HepG2 (cell line): ENCODE results near the gene STIMATE. TPM values are rescaled to one million over a fixed set of nuclear protein-coding genes. Genes with fewer than 3 reads are reported as not detected.

Experiments used
- ATAC-seq: fragments of 200-7000 bp; cut with Tn5 transposase; 3 replicates; pipeline ENCODE4 v1.9.1; 2020; ENCODE audit warnings: mild to moderate bottlenecking, moderate library complexity
- BruUV-seq: library from RNA; stranded (reverse); fragments of 400-500 nt; replicated peaks from 2 replicates; lab custom pipeline; 2021; lab: Mats Ljungman, UMichigan
- CTCF ChIA-PET: fragments of 300-600 bp; formaldehyde crosslinking; extraction: SDS; loops from one replicate; lab custom pipeline; 2021; ENCODE audit warnings: low total read pairs, inconsistent platforms, low intra/inter-chr PET ratio; lab: Yijun Ruan, JAX
- POLR2A ChIA-PET: fragments of 350-600 bp; sonication (Branson Sonifier 250); formaldehyde crosslinking; loops from one replicate; lab custom pipeline; 2020; ENCODE audit warnings: antibody characterized with exemption, inconsistent platforms; lab: Yijun Ruan, JAX
- DNase-seq: peaks from one replicate; pipeline ENCODE4 v3.0.0-alpha.2; 2015; ENCODE audit warnings: low spot score
- FAIRE-seq: peaks from 3 replicates; lab custom pipeline; 2011; peaks lifted over from hg19 to GRCh38; lab: Jason Lieb, UNC
- H2AFZ ChIP-seq: one replicate; pipeline ENCODE4 v1.6.1; 2011; ENCODE audit warnings: low read length, inconsistent platforms
- H3K27ac ChIP-seq: fragments of 300-600 bp; 3 replicates; pipeline ENCODE4 v1.8.0; 2011; ENCODE audit warnings: mixed run types, mild to moderate bottlenecking, mixed read lengths, low read length, inconsistent platforms; ENCODE audit not compliant: insufficient read depth; ENCODE audit errors: extremely low read length
- H3K27me3 ChIP-seq, 2 experiments: fragments of 200-600 bp in 1 of 2; 2 replicates in 1 of 2; 3 replicates in 1 of 2; pipeline versions ENCODE4 v1.6.0 to v1.8.0; 2011; ENCODE audit warnings: low read length in 2 of 2, mild to moderate bottlenecking in 2 of 2, moderate library complexity in 2 of 2, inconsistent platforms in 1 of 2; ENCODE audit not compliant: insufficient read depth in 2 of 2, control insufficient read depth in 1 of 2
- H3K36me3 ChIP-seq, 2 experiments: fragments of 200-600 bp in 1 of 2; replicated peaks in 1 of 2; 2 replicates in 1 of 2; 3 replicates in 1 of 2; pipeline versions ENCODE4 v1.5.1 to v1.8.0; 2011; ENCODE audit warnings: low read length in 2 of 2, inconsistent platforms in 1 of 2; ENCODE audit not compliant: insufficient read depth in 2 of 2, control insufficient read depth in 1 of 2
- H3K4me1 ChIP-seq: 2 replicates; pipeline ENCODE4 v1.5.1; 2012; ENCODE audit warnings: low read length, inconsistent platforms; ENCODE audit not compliant: insufficient read depth
- H3K4me2 ChIP-seq: 2 replicates; pipeline ENCODE4 v1.6.0; 2011; ENCODE audit warnings: low read depth, low read length, inconsistent platforms
- H3K4me3 ChIP-seq, 3 experiments: fragments of 200-600 bp in 1 of 3; sonication (generic), shearing (Covaris generic) in 1 of 3; replicated peaks in 1 of 3; 2 replicates each; pipeline ENCODE4 v1.5.1; 2011 to 2016; ENCODE audit warnings: low read length in 3 of 3, inconsistent platforms in 2 of 3, low read depth in 2 of 3, mild to moderate bottlenecking in 2 of 3, control low read depth in 1 of 3, mixed read lengths in 1 of 3; ENCODE audit not compliant: insufficient read depth in 1 of 3
- H3K79me2 ChIP-seq: one replicate; pipeline ENCODE4 v1.6.1; 2011; ENCODE audit warnings: low read length, inconsistent platforms; ENCODE audit not compliant: insufficient read depth
- H3K9ac ChIP-seq: 2 replicates; pipeline ENCODE4 v1.6.0; 2011; ENCODE audit warnings: mild to moderate bottlenecking, low read depth, low read length, inconsistent platforms; ENCODE audit not compliant: insufficient read depth
- H3K9me3 ChIP-seq: 2 replicates; pipeline ENCODE4 v1.5.1; 2012; ENCODE audit warnings: mild to moderate bottlenecking, low read length
- H4K20me1 ChIP-seq: 2 replicates; pipeline ENCODE4 v1.6.0; 2011; ENCODE audit warnings: inconsistent platforms, mild to moderate bottlenecking, low read length, moderate library complexity; ENCODE audit not compliant: insufficient read depth
- ATRX ChIP-seq: sonication (generic); formaldehyde crosslinking; IDR thresholded peaks from 2 replicates; pipeline ENCODE4 v1.4.0; 2020; ENCODE audit warnings: missing genetic modification reagents, borderline replicate concordance
- FOXK2 ChIP-seq: fragments of 450-650 bp; IDR thresholded peaks from 2 replicates; pipeline ENCODE4 v1.6.1; 2016
- HDAC1 ChIP-seq: sonication (generic); formaldehyde crosslinking; IDR thresholded peaks from 2 replicates; pipeline ENCODE4 v1.5.1; 2020; ENCODE audit warnings: mild to moderate bottlenecking, missing genetic modification reagents
- IRX3 ChIP-seq: sonication (generic); formaldehyde crosslinking; IDR thresholded peaks from 2 replicates; pipeline ENCODE4 v1.8.1; 2023; ENCODE audit warnings: mild to moderate bottlenecking, low read depth, missing genetic modification reagents, borderline replicate concordance
- NFE2L2 ChIP-seq: fragments of 150-350 bp; IDR thresholded peaks from 2 replicates; pipeline ENCODE4 v1.6.1; 2014; ENCODE audit warnings: low read length
- PHB2 ChIP-seq: fragments of 450-650 bp; IDR thresholded peaks from 2 replicates; pipeline ENCODE4 v1.6.1; 2018; ENCODE audit not compliant: partially characterized antibody
- PITX1 ChIP-seq: sonication (generic); formaldehyde crosslinking; IDR thresholded peaks from 2 replicates; pipeline ENCODE4 v1.5.1; 2020; ENCODE audit warnings: mild to moderate bottlenecking, missing genetic modification reagents
- SIN3B ChIP-seq: fragments of 150-350 bp; IDR thresholded peaks from 2 replicates; pipeline ENCODE4 v1.6.1; 2014; ENCODE audit warnings: low read length
- SPEN ChIP-seq: sonication (generic); formaldehyde crosslinking; IDR thresholded peaks from 2 replicates; pipeline ENCODE4 v1.5.1; 2020; ENCODE audit warnings: low read depth, mild to moderate bottlenecking, missing genetic modification reagents
- ZNF607 ChIP-seq: sonication (generic); formaldehyde crosslinking; IDR thresholded peaks from 2 replicates; pipeline ENCODE4 v1.5.1; 2020; ENCODE audit warnings: missing genetic modification reagents, mild to moderate bottlenecking, borderline replicate concordance
- ZNF75D ChIP-seq: sonication (generic); formaldehyde crosslinking; IDR thresholded peaks from 2 replicates; pipeline ENCODE4 v1.8.1; 2023; ENCODE audit warnings: missing genetic modification reagents, mild to moderate bottlenecking, borderline replicate concordance
- WGBS: methylation state at CpG from one replicate; pipeline ENCODE4 v1.1.6; 2017; ENCODE audit warnings: low lambda C conversion rate; 5-methylcytosine and 5-hydroxymethylcytosine counted together
- in situ Hi-C: cut with HindIII; loops from 2 replicates; pipeline ENCODE4 v1.10.0; 2017; ENCODE audit warnings: low pct_unique_long_range_greater_than_20kb; ENCODE audit not compliant: extremely low pct_ligation_motif_present
- intact Hi-C: fragments of 100-400 bp; cut with micrococcal nuclease; formaldehyde crosslinking; loops from one replicate; pipeline ENCODE4 v1.10.0; 2022; ENCODE audit not compliant: unreplicated experiment
- polyA plus RNA-seq, 8 experiments: library from polyadenylated mRNA; depleted of rRNA in 3 of 8; stranded (reverse) in 7 of 8; unstranded in 1 of 8; fragments of >200 nt; fragmentation: Illumina TruSeq in 4 of 8; extraction: Trizol in 4 of 8; gene quantifications; 2 replicates each; pipeline versions ENCODE4 v1.2.1 to v1.2.3, GENCODE V29; 2011 to 2016; ENCODE audit warnings: low read depth in 4 of 8, missing spikeins in 1 of 8, mixed read lengths in 1 of 8; ENCODE audit not compliant: insufficient read depth in 1 of 8
- total RNA-seq, 5 experiments: library from RNA; depleted of rRNA; stranded (reverse); fragments of >200 nt; fragmentation: Illumina TruSeq; extraction: Trizol; gene quantifications; 2 replicates each; pipeline ENCODE4 v1.2.3, GENCODE V29; 2016; ENCODE audit warnings: low read depth in 1 of 5
- TF ChIP-seq, protein P1 (sequence below): sonication (generic); formaldehyde crosslinking; IDR thresholded peaks from 2 replicates; pipeline ENCODE4 v1.4.0; 2020; ENCODE audit warnings: missing genetic modification reagents, borderline replicate concordance

STIMATE gene
- total and polyA plus RNA-seq, 2 of the 13 experiments (the other 11 are each of a cell fraction or from before 2014, with no cell fraction given): 5.7 to 11.7 TPM

DNA sequence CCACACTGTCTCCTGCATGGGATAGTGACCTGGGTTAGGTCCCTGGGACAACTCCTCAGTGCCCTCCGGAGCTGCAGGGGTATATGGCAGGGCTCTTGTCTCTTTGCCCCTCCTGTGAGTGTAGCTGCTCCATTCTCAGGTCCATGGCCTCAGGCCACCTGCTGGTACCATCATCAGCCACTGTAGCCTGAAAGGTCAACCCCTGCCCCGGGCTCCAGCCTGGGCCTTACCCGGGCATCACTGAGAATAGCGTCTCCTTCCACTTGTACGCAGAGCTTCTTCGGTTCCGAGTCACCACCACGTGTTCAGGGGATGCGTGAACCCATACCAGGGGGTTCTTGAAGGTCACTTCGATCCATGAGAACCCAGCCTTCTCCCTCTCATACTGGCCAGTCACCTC, 80.7 kb downstream of the STIMATE start:
- H3K9ac ChIP-seq: no peak overlapping the region
- no peaks in the 10 kb centered on the region for H3K27me3 ChIP-seq
- H3K27ac ChIP-seq: no peak overlapping the region
- DNase-seq (no peak), ATAC-seq (0 out of 3 replicates have a peak, but pooled peaks have one; percentile 1), FAIRE-seq (no peak)
- no peaks in the 10 kb centered on the region for H3K36me3 ChIP-seq
- no peaks in the 10 kb centered on the region for H4K20me1 ChIP-seq
- H3K4me1 ChIP-seq: peaks cover 64% of the 10 kb centered on the region
- ChIA-PET CTCF (no interaction called here), POLR2A (interaction anchor here (1.2 to 1.5 kb wide), 3 partner anchors 12 to 112 kb away, joined by 3 to 4 read pairs (median 4); no protein-coding TSS in a partner anchor)
- H3K79me2 ChIP-seq: no peaks in the 10 kb centered on the region
- H3K4me2 ChIP-seq: no peak overlapping the region
- in situ Hi-C loops (no loop called here), intact Hi-C loops (no loop called here)
- no peak overlapping the region for H2AFZ ChIP-seq
- no peak for TF ChIP-seq HDAC1 (CRISPR knock-in tag)
- TF ChIP-seq, protein P1, sequence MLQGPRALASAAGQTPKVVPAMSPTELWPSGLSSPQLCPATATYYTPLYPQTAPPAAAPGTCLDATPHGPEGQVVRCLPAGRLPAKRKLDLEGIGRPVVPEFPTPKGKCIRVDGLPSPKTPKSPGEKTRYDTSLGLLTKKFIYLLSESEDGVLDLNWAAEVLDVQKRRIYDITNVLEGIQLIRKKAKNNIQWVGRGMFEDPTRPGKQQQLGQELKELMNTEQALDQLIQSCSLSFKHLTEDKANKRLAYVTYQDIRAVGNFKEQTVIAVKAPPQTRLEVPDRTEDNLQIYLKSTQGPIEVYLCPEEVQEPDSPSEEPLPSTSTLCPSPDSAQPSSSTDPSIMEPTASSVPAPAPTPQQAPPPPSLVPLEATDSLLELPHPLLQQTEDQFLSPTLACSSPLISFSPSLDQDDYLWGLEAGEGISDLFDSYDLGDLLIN: no peak
- TF ChIP-seq PHB2: no peak
- no peak overlapping the region for H3K4me3 ChIP-seq
- WGBS: 83% methylated on average over 3 of the region's 10 CpGs
- no TSS peak for BruUV-seq
- no peaks in the 10 kb centered on the region for H3K9me3 ChIP-seq

DNA sequence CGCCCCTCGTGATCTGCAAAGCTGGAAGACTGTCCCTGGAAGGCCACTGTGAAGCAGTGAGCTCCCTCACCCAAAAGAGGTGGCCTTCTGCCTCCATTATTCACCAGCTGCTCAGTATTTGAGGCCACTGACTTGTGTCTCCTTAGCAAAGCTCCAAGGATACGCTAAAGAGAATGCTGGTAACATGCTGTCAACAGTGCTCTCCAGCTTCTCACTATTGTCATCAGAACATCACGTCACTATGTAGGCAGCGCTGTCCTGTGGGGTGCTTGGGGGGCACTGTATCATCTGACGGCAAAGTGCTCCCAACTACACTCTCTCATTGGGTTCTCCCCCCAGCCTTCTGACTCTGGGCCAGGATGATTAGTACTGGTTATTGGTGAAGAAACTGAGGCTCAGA, 81.1 kb downstream of the STIMATE start:
- H4K20me1 ChIP-seq: no peaks in the 10 kb centered on the region
- H3K36me3 ChIP-seq: no peaks in the 10 kb centered on the region
- whole genome bisulfite sequencing: 90% methylated on average over 4 of the region's 6 CpGs
- no peak overlapping the region for H3K27ac ChIP-seq
- intact Hi-C loops: no loop called here
- in situ Hi-C loops: no loop called here
- H3K4me3 ChIP-seq: no peak overlapping the region
- no peaks in the 10 kb centered on the region for H3K9me3 ChIP-seq
- H3K9ac ChIP-seq: no peak overlapping the region
- peaks cover 64% of the 10 kb centered on the region for H3K4me1 ChIP-seq
- H3K4me2 ChIP-seq: no peak overlapping the region
- H2AFZ ChIP-seq: no peak overlapping the region
- FAIRE-seq: no peak
- no peak for TF ChIP-seq IRX3 (CRISPR knock-in tag)
- no peak for TF ChIP-seq NFE2L2
- TF ChIP-seq SIN3B: no peak
- TF ChIP-seq ZNF75D: no peak
- TF ChIP-seq PITX1: no peak
- no peak for TF ChIP-seq ZNF607 (CRISPR knock-in tag)
- no peak for TF ChIP-seq SPEN (CRISPR knock-in tag)
- no peak for TF ChIP-seq FOXK2
- TF ChIP-seq ATRX (CRISPR knock-in tag): no peak
- ChIA-PET CTCF (no interaction called here), POLR2A (interaction anchor here (1.2 to 1.5 kb wide), 3 partner anchors 12 to 112 kb away, joined by 3 to 4 read pairs (median 4); no protein-coding TSS in a partner anchor)
- no peak for DNase-seq
- H3K79me2 ChIP-seq: no peaks in the 10 kb centered on the region
- no peak for ATAC-seq
- no TSS peak for BruUV-seq
- no peaks in the 10 kb centered on the region for H3K27me3 ChIP-seq
